HG03342 (cell line): Measurements from ENCODE around the gene TRPV5.

Source experiments
- ATAC-seq: cut with Tn5 transposase; IDR thresholded peaks from one replicate; pipeline ENCODE4 v1.9.1; 2021; ENCODE audit warnings: mild to moderate bottlenecking, moderate library complexity; ENCODE audit not compliant: unreplicated experiment

The TRPV5 gene

GRCh38 chr7:142889816-142890215 is 43.7 kb downstream of the TRPV5 start:
- ATAC-seq, result no peak

- ATAC-seq, result no peak
Observed at GRCh38 chr7:142887282-142888015, 46.1 kb downstream of the TRPV5 start.

DNA sequence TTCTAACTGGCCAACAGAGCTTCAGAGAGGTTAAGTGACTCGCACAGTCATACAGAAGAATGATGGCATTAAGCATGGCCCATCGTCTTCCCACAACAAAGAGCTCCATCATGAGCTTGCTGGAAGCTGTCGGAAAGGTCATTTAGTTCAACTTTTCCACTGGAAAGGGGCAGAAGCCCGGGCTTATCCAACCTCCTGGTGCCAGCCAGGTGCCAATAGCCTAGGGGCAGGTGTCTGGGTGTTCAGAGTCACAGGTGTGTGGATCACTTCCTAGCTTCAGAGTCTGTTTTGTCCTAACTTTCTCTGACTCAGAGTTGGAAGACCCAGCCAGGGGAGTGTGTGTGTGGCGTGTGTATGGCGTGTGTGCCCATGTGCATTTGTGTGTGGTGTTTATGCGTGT is 46.7 kb downstream of the TRPV5 start:
- no peak for ATAC-seq

- no peak for ATAC-seq
Observed at GRCh38 chr7:142885311-142886230, 48.0 kb downstream of the TRPV5 start, which contains the start of gene TRPV6. Gene TRPV6 (minus strand): TSS chr7:142885745.

- ATAC-seq, result no peak
Observed at GRCh38 chr7:142884286-142884640, 49.3 kb downstream of the TRPV5 start.

DNA sequence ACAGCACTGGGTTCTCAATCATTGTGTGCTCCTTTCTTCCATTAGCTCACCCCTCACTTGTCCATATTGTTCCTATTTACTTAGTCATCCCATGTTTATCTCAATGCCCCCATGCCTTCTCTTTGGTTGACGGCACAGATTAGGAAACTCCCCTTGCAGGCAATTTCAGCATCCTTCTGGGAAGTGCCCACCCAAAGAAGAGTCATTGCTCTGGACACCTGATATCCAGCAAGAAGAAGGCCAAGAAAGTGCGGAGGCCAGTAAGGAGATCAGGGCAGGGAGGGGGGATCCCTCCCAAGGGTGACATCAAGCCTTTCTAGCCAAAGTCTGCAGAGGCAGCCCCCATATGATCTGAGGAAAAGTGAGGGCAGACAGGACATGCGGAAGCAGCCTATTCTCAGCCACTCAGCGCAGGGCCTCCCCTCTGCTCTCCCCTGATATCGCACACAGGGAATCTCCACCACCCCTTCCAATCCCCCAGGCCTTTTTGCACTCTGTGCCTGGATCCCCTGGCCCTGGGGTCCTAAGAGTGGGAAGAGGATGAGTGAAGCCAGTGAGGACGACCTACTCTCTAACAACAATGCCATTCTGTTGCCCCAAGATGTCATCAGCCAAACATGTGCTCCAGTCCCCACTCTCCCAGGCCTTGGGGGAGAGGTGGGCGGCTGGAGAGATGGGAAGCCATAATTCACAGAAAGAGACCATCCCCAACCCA is 49.8 kb downstream of the TRPV5 start:
- ATAC-seq, result no peak

DNA sequence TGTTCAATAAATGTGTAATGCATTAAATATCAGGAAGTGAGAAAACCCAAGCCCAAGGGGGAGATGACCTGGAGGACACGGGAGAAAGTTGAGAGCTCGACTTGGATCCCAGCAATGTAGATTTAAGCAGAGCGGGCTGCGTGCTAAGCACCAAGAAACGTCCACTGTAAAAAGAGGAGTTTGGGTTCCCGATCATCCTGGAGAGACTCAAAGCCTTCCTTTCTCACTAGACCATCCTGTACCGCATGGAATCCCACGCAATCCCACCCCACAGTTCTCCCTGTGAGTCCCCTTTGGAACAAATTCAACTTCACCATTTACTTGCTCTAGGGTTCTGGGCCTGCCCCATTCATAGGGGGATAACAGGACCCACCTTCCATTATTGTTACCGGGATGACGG is 50.4 kb downstream of the TRPV5 start:
- no peak for ATAC-seq

DNA sequence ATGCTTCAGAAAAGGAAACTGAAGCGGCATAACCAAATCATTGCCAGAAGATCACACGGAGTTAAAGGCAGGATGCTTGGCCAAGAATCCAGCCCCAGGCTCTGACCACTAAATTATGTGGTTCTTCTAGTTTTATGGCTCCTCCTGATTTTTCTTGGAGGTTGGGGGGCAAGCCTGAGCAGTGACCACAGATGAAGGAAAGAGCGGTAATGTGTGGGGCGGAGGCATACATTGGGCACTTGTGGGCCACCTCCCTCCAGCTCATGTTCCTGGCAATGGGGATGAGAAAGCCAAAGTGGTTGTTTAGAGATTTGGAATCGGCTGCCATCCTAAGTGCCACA is 51.2 kb downstream of the TRPV5 start:
- no peak for ATAC-seq

DNA sequence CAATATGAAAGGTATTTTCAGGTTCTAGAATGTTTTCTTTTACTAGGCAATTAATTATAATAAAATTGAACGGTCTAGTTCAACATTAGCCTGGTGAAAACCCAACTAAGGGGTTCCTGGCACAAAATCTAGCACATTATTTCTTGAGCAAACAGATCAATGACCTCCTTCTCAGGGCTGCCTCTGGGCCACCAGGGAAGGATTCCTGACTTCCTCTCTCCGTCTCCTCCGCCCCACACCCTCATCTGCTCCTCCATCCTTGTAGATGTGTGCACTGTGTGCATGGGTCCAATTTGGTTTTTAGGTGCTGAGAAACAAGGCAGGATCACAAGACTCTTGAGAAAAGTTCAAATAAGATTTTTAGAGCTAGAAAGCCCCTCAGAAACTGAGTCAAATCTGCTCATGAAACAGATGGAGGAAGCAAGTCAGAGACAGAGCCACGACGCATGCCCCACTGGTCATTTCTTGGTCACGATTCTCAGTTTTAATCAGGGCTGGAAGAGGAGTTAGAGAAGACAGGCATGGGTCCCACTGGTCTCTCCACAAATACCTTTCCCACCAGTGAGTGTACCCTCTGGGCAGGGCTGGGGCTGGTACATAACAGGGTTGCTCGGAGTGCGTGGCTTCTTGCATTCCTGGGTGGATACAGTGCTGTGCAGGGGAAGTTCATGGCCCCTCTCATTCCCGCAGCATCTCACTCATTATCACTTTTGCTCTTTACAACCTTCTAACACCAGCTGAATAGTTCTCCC is 51.8 kb downstream of the TRPV5 start:
- no peak for ATAC-seq

GRCh38 chr7:142880876-142881505 is 52.6 kb downstream of the TRPV5 start:
- ATAC-seq, result peak; percentile 73

DNA sequence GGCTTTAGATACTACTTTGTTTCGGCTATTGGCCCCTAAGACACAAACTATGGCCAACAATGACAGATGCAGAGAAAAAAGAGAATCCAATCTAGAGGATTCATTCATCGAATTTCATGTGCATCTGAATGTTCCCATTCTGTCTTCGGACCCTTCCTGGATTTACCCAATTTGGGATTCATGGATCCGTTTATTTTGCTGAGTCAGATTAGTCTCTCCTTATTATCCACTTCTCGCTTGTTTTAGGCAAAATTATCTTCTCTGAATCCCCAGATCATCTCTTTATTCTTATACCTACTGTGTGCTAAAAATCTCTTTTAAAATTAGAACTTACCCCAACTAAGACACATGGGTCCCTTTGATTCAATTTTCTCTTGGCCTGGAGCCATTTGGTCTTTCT is 54.5 kb downstream of the TRPV5 start:
- no peak for ATAC-seq

- ATAC-seq, result no peak
Observed at GRCh38 chr7:142878315-142878714, 55.2 kb downstream of the TRPV5 start.

GRCh38 chr7:142876991-142877910 is 56.3 kb downstream of the TRPV5 start:
- no peak for ATAC-seq

- ATAC-seq, result no peak
Observed at GRCh38 chr7:142876236-142876960, 57.1 kb downstream of the TRPV5 start.

DNA sequence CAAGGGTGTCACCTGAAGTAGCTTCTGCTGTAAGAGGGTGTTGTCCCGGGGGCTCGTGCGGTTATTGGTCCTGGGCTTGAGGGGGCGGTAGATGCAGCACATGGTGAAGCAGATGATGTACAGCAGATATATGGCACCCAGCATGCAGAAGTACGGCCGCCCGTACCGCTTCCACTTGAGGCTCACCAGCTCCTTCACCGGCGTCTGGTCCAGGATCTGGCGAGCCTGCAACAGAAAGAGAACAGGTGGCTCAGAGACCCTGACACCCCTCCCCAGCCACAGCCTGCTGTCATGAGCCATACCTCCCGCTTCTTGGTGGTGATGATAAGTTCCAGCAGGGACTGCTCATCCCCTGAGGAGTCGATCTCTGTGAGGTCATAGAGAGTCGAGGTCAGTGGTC is 58.1 kb downstream of the TRPV5 start:
- no peak for ATAC-seq

DNA sequence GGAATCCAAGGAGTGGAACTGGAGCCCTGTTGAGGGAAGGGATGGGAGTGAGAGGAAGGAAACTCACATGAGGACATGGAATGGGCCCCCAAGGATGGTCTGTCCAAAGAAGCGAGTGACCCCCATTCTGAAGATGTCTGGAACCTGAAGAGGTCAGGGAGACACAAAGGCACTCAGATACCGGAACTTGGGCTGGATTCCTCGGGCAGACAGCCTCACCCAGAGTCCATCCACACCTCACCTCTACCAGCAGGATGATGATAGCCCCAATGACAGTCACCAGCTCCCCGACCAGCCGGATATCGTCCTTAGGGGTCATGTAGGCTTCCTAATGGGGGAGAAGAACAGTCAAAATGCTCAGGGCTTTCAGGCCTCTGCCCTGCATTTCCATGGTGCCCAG is 58.7 kb downstream of the TRPV5 start:
- no peak for ATAC-seq

- no peak for ATAC-seq
Observed at GRCh38 chr7:142874409-142874808, 59.1 kb downstream of the TRPV5 start.

DNA sequence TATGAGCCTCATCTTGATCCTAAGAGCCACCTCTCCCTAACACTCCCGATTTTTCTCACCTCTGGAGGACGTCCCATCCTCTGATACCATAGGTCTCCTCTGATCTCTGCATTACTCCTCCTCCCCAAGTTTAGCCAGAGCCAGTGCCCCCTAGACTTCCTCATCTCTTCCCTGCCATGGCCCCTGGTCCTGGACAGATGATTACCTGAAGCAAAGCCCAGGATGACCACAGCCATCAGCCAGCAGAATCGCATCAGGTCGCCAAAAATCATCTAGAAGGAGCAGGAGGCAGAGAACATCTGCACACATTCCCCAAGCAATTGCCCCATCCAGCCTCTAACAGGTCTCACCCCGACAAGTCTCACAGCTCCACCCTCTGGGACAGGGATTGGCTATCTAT is 59.7 kb downstream of the TRPV5 start:
- ATAC-seq, result no peak

- ATAC-seq, result peak; percentile 83
Observed at GRCh38 chr7:142873281-142873784, 60.2 kb downstream of the TRPV5 start.
